NCI-H1694 (cell line): ENCODE measurements around the gene SCN2A.

Experiments used
- DNase-seq: peaks from one replicate; lab custom pipeline; 2025; lab: John Stamatoyannopoulos, UW

SCN2A gene

DNA sequence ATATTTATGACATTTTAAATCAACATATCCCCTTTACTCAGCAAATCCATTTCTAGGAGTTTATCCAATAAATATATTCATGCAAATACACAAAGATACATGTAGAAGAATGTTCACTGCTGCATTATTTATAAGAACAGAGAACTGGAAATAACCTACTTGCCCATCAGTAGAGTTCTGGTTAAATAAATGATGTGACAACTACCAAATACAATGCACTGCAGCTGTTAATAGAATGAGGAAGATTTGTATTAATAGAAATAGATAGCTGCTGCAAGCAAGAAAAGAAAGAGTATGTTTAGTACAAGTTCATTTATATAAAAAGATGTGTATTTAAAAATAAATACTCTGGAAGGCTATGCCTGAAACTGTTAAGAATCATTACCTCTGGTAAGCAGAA is 181.0 kb downstream of the SCN2A start:
- DNase-seq: no peak

DNA sequence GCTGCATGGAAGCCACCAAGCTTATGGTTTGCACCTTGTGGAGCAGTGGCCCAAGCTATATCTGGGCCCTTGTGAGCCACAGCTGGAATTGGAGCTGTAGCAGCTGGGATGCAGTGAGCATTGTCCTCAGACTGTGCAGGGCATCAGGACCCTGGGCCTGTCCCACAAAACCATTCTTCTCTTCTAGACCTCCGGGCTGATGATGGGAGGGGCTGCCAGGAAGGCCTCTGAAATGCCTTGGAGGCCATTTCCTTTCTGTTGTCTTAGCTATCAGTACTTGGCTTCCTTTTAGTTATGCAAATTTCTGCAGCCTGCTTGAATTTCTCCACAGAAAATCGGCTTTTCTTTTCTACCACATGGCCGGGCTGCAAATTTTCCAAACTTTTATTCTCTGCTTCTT is 183.9 kb downstream of the SCN2A start:
- DNase-seq: no peak

DNA sequence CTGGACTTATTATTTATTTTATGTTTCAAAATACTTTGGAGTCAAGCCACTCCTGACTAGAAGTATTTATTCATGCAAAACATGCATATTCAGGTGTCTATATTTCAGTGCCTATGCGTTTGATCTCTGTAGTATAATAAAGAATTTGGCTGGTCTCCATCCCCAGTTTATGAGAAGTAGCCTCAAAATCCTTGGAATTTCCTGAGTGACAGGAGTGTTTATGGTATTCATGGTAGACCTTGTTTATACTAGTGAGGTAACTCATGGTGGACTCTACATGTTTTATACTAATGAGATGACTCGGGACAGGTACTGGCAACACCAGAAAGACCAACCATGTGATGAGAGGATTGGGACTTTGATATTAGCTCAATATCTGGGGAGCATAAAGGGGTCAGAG is 186.3 kb downstream of the SCN2A start:
- no peak for DNase-seq

DNA sequence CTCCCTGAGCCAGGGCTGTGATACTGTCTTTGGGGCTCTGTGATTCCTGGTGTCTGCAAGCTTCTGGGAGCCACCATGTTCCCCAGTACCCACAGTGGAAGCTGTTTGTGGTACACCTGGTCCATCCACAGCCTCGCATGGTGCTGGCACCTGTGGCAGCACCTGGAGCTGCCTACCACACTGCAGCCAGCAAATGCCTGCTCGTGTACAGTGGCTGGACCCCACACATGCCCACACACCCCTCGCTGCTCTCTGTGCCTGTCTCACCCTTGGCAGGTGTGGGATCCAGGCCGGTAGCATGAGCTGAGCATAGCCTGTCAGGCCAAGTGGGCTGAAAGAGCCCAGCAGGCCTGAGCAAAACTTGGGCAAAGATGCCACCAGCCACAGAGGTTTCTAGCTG is 188.5 kb downstream of the SCN2A start:
- DNase-seq: no peak

DNA sequence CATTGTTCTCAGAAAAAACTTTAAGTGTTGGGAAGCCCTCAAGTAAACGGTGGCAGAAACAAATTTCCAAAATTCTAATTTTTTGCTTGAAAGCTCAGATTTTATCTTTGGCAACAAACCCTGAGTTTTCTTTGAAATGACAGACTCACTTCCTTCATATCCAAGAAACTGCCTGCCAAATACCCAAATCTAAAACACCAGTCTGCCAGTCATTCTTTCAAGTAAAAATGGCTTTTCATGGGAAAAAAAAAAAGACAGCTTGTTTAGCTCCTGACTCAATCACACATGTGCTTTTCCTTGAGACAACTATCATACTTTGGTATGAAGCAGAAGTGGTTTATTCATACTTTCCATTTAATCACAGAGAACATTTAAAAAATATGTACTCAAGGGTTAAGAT is 189.7 kb downstream of the SCN2A start:
- DNase-seq: no peak

DNA sequence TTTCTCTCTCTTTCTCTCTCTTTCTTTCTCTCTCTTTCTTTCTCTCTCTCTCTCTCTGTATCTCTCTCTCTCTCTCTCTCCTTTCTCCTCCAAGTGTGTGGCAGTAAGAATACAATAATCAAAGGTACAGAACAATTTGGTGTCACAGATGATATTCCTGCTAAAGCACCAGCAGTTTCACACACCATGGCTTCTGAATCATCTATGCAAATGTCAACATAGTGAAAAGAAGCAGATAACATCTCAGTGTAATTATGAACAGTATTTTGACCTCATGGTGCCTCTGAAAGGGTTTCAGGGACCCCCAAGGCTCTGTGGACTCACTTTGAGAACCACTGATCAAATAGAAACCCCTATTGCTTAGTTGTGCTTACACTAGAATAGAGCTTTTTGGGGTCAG is 191.8 kb downstream of the SCN2A start:
- no peak for DNase-seq

DNA sequence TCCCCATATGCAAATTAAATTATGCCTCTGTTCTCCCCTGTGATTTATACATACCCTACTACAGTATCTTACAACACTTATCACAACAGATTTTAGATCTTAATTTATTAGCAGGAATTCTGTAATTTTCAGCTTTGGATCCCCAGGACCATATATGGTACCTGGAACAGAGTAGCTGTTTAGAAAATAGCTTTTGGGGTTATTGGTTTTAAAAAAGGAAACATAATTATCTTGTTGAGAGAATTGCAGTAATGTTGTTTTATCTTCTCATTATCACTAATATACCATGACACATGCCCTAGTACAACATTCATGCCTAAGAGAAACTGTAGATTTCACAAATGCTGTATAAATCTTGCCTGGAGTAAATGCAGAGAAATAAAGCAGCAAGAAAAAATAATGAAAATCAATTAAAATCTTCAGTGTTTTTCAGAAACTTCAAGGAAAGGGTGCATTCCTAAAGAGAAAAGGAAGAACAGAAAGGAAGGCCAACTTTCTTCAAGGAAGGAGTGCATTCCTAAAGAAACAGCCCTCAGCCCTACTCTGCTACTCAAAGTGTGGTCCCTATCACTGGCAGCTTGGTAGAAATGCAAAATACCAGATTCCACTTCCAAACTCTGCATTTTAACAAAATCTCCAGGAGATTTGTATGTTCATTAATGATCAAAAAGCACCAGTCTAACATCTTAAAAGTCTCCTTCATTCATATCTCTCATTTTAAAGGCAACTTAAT is 193.2 kb downstream of the SCN2A start:
- DNase-seq: no peak

DNA sequence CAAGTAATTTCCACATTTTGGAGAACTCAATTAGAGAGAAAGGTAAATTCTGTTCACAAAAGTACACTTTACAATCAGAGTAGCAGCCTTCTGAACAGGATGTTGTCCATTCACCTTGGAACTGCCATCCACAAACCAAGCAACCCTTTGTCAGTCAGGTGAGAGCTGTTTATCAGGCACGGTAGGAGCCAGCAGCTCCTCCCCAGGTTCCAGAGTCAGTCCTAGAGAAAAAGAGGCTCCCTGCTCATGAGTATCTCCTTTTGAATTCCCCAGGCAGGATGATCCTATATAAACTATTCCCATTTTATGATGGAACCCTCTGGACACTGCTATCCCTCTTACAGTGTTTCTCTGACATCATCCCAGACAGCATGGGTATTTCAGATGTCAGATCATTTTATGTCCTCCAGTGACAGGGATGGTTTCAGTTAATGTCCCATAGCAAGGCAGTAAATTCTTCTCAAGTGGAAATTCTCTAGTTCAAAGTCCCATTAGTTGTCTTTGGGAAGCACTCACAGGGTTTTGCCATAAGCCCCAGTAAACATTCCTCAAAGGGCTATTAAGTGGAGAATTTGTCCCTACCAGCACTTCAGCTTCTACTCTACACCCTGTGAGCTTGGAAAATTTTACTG is 195.8 kb downstream of the SCN2A start:
- DNase-seq: no peak

DNA sequence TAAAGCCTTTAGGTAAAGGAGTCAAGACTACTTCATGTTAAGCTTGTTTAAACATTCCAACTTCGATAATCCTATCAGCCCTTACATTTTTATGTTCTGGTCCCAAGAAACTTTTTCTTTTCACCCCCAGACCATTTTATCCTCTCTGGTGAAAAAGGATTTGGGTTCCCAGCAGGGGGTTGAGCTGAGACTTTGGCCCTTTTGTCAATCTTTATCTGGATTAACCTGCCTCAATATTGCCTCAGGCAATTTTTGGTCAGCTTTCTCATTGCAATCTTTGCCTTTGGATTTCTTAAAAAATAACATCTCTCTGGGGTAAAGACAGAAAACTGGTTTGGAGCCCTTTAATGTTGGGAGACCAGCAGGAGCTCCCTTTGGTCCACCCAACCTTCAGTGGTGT is 196.4 kb downstream of the SCN2A start:
- DNase-seq: no peak

DNA sequence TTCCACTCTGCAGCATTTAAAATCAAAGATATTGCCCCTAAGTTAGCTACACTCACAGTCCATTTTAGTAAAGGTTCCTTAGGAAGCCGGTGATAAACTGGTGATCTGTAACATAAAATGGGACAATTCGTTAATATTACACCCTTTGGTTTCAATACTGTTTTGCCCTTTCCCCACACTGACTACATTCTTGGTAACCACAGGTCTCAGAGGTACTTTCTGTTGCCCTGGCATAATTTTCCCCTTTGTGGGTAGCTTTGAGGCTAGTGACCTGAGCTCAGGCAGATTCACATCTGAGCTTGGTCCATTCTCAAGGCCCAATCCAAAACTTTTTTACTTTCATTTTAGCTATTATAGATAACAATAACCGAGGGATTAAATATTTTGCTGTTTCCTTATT is 197.3 kb downstream of the SCN2A start:
- no peak for DNase-seq

DNA sequence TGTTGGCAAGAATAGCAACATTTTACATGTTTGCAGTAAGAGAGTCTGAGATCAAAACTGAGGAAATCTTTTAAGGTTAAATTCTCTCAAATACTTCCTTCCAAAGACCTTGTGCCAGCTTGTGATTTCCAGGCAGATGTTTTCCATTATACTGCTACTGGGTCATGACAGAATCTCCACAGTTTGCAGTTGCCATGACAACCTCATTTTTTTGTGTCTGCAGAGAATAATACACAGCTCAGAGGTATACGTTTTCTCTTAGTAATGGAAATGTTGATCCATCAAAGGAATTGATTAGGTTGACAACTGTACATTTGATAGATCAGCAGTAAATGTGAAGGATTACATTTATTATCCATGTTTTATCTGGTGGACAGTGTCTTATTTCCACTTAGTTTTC is 201.2 kb downstream of the SCN2A start:
- DNase-seq: peak; percentile 61
